ENCODE measurements around the gene RRP7A.

RRP7A gene

DNA sequence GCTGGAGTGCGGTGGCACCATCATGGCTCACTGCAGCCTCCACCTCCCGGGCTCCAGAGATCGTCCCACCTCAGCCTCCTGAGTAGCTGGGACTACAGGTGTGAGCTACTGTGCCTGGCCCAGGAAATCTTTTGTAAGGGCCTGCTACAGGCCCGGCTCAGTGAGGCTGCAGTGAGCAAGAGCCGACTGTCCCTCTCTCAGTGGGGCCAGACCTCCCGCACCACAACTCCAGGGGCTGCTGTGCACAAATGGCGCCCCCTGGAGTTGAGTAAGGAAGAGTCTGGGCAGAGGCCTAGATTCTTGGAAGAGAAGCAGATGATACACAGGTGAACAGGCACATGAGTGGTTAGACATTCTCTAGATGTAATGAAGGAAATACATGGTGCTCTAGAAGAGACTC is 41.2 kb upstream of the RRP7A start:
- ATAC-seq = peak; percentile 63
- TF ChIP-seq TCF4 (CRISPR knock-in tag; IDR thresholded peaks at IDR 0.05; ENCODE audit: borderline replicate concordance) (no peak), TOX (CRISPR knock-in tag; IDR thresholded peaks at IDR 0.05; ENCODE audit: borderline replicate concordance) (no peak), ARNTL (CRISPR knock-in tag; IDR thresholded peaks at IDR 0.05; ENCODE audit: borderline replicate concordance, low read depth) (no peak), TSHZ2 (CRISPR knock-in tag; IDR thresholded peaks at IDR 0.05) (no peak), OSR1 (CRISPR knock-in tag; IDR thresholded peaks at IDR 0.05) (no peak), PPARA (CRISPR knock-in tag; IDR thresholded peaks at IDR 0.05; ENCODE audit: borderline replicate concordance) (no peak), ESRRG (CRISPR knock-in tag; IDR thresholded peaks at IDR 0.05) (no peak), ISL1 (CRISPR knock-in tag; IDR thresholded peaks at IDR 0.05) (no peak), ZFP30 (CRISPR knock-in tag; IDR thresholded peaks at IDR 0.05) (no peak), GLIS3 (CRISPR knock-in tag; IDR thresholded peaks at IDR 0.05) (no peak), POU6F1 (CRISPR knock-in tag; IDR thresholded peaks at IDR 0.05; ENCODE audit: borderline replicate concordance, low read depth) (no peak), RARB (CRISPR knock-in tag; IDR thresholded peaks at IDR 0.05) (no peak), ZNF565 (CRISPR knock-in tag; conservative IDR thresholded peaks at IDR 0.05; ENCODE audit: low read depth) (no peak), ZC3H10 (CRISPR knock-in tag; IDR thresholded peaks at IDR 0.05) (no peak), ZNF8 (CRISPR knock-in tag; IDR thresholded peaks at IDR 0.05) (no peak), CSDC2 (CRISPR knock-in tag; IDR thresholded peaks at IDR 0.05) (no peak), BACH2 (CRISPR knock-in tag; IDR thresholded peaks at IDR 0.05; ENCODE audit: borderline replicate concordance) (no peak)
- TF ChIP-seq, protein P1, sequence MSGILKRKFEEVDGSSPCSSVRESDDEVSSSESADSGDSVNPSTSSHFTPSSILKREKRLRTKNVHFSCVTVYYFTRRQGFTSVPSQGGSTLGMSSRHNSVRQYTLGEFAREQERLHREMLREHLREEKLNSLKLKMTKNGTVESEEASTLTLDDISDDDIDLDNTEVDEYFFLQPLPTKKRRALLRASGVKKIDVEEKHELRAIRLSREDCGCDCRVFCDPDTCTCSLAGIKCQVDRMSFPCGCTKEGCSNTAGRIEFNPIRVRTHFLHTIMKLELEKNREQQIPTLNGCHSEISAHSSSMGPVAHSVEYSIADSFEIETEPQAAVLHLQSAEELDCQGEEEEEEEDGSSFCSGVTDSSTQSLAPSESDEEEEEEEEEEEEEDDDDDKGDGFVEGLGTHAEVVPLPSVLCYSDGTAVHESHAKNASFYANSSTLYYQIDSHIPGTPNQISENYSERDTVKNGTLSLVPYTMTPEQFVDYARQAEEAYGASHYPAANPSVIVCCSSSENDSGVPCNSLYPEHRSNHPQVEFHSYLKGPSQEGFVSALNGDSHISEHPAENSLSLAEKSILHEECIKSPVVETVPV (CRISPR knock-in tag; IDR thresholded peaks at IDR 0.05) = no peak
- TF ChIP-seq, protein P2, sequence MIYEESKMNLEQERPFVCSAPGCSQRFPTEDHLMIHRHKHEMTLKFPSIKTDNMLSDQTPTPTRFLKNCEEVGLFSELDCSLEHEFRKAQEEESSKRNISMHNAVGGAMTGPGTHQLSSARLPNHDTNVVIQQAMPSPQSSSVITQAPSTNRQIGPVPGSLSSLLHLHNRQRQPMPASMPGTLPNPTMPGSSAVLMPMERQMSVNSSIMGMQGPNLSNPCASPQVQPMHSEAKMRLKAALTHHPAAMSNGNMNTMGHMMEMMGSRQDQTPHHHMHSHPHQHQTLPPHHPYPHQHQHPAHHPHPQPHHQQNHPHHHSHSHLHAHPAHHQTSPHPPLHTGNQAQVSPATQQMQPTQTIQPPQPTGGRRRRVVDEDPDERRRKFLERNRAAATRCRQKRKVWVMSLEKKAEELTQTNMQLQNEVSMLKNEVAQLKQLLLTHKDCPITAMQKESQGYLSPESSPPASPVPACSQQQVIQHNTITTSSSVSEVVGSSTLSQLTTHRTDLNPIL (CRISPR knock-in tag; IDR thresholded peaks at IDR 0.05; ENCODE audit: low read depth) = no peak

- TF ChIP-seq ZNF565 (CRISPR knock-in tag; conservative IDR thresholded peaks at IDR 0.05; ENCODE audit: low read depth) (no peak), TCF4 (CRISPR knock-in tag; IDR thresholded peaks at IDR 0.05; ENCODE audit: borderline replicate concordance) (no peak), ZC3H10 (CRISPR knock-in tag; IDR thresholded peaks at IDR 0.05) (no peak), ZNF70 (CRISPR knock-in tag; IDR thresholded peaks at IDR 0.05) (no peak), OSR1 (CRISPR knock-in tag; IDR thresholded peaks at IDR 0.05) (no peak), TSHZ2 (CRISPR knock-in tag; IDR thresholded peaks at IDR 0.05) (no peak), ZNF8 (CRISPR knock-in tag; IDR thresholded peaks at IDR 0.05) (no peak), BACH2 (CRISPR knock-in tag; IDR thresholded peaks at IDR 0.05; ENCODE audit: borderline replicate concordance) (no peak), TOX (CRISPR knock-in tag; IDR thresholded peaks at IDR 0.05; ENCODE audit: borderline replicate concordance) (no peak), ISL1 (CRISPR knock-in tag; IDR thresholded peaks at IDR 0.05) (no peak), GLIS3 (CRISPR knock-in tag; IDR thresholded peaks at IDR 0.05) (no peak), POU6F1 (CRISPR knock-in tag; IDR thresholded peaks at IDR 0.05; ENCODE audit: borderline replicate concordance, low read depth) (no peak), PPARA (CRISPR knock-in tag; IDR thresholded peaks at IDR 0.05; ENCODE audit: borderline replicate concordance) (no peak)
- no peak for ATAC-seq
Measured at GRCh38 chr22:42560381-42560780, 40.8 kb upstream of the RRP7A start.
